Ovary (tissue), 9 donors: ENCODE measurements around the gene SAP30BP. TPM values are rescaled to one million over a fixed set of nuclear protein-coding genes. Genes with fewer than 3 reads are reported as not detected.

Experiments
- DNase-seq, 5 donors: peaks; one replicate each; pipeline ENCODE4 v3.0.0-alpha.2; 2019 to 2020
- H3K27ac ChIP-seq, 2 donors: fragments of 200-600 bp; one replicate each; pipeline versions ENCODE4 v1.5.1 to v1.8.0; 2019 to 2022
- H3K27me3 ChIP-seq: fragments of 200-600 bp; one replicate; pipeline ENCODE4 v1.8.0; 2022
- H3K36me3 ChIP-seq: fragments of 200-600 bp; sonication (generic); one replicate; pipeline ENCODE4 v1.5.1; 2019
- H3K4me1 ChIP-seq: one replicate; pipeline ENCODE4 v1.8.1; 2013; ENCODE audit warnings: mild to moderate bottlenecking, moderate library complexity; ENCODE audit not compliant: insufficient read depth
- H3K4me3 ChIP-seq: fragments of 200-600 bp; sonication (generic); one replicate; pipeline ENCODE4 v1.5.1; 2017
- H3K9me3 ChIP-seq, 2 donors: fragments of 200-600 bp in 1 of 2; sonication (generic) in 1 of 2; one replicate each; pipeline versions ENCODE4 v1.5.1 to v1.8.1; 2013 to 2019; ENCODE audit warnings: mild to moderate bottlenecking in 1 of 2, moderate library complexity in 1 of 2
- EP300 ChIP-seq: sonication (generic); formaldehyde crosslinking; IDR thresholded peaks from one replicate; pipeline ENCODE4 v1.6.1; 2017; ENCODE audit warnings: antibody characterized with exemption
- POLR2A ChIP-seq: fragments of 450-650 bp; IDR thresholded peaks from one replicate; pipeline ENCODE4 v1.6.1; 2017; ENCODE audit warnings: antibody characterized with exemption, mild to moderate bottlenecking, moderate library complexity
- WGBS, 3 donors: extraction: QIAGEN DNeasy Blood & Tissue Kit in 1 of 3; methylation state at CpG; one replicate each; pipeline versions ENCODE4 v1.1.5 to v1.1.7; 2013 to 2017; 5-methylcytosine and 5-hydroxymethylcytosine counted together
- intact Hi-C, 4 donors: fragments of 100-400 bp; cut with DNase I; formaldehyde crosslinking; loops; one replicate each; pipeline versions ENCODE4 v1.11.0 to v1.15.1; 2022 to 2023
- polyA plus RNA-seq, 2 donors: library from polyadenylated mRNA; stranded (reverse); fragments of 200-250 nt in 1 of 2; fragments of 350-450 nt in 1 of 2; fragmentation: Illumina TruSeq in 1 of 2; extraction: RNeasy Lipid Tissue Mini Kit (QIAGEN cat#74804) in 1 of 2; gene quantifications; one replicate each; pipeline ENCODE4 v1.2.3, GENCODE V29; 2013 to 2014
- total RNA-seq, 7 donors: library from RNA; depleted of rRNA in 2 of 7; stranded (reverse); fragments of >200 nt in 2 of 7; fragmentation: NEBNext Ultra II Directional in 3 of 7; extraction: Animal tissue kit (Norgen Biotek cat#: 25700) in 3 of 7; gene quantifications; one replicate each; pipeline versions ENCODE4 v1.1.0 to v1.2.4, GENCODE V29; 2016 to 2023
- TF ChIP-seq, protein P1 (sequence below), 3 donors: fragments of 450-650 bp in 2 of 3; fragments of 200-600 bp in 1 of 3; IDR thresholded peaks; one replicate each; pipeline versions ENCODE4 v1.5.1 to v1.8.0; 2016 to 2022; ENCODE audit warnings: antibody characterized with exemption in 3 of 3, mild to moderate bottlenecking in 1 of 3
- donor health status: DM: no; HTN: no; CAD: no; lungs with moderate emphysema.
- donor health status: DM: no; HTN: no; CAD: no.
- donor health status: Bipolar disorder and iron deficiency.
- donor health status: DM: yes; HTN: yes; CAD: no.
- donor health status: DM: no; HTN: no; CAD: no.
- donor health status: DM: yes; HTN: yes; CAD: no.

SAP30BP gene
- total and polyA plus RNA-seq, 9 donors: 54.8 to 89.1 (median 81.7) TPM

DNA sequence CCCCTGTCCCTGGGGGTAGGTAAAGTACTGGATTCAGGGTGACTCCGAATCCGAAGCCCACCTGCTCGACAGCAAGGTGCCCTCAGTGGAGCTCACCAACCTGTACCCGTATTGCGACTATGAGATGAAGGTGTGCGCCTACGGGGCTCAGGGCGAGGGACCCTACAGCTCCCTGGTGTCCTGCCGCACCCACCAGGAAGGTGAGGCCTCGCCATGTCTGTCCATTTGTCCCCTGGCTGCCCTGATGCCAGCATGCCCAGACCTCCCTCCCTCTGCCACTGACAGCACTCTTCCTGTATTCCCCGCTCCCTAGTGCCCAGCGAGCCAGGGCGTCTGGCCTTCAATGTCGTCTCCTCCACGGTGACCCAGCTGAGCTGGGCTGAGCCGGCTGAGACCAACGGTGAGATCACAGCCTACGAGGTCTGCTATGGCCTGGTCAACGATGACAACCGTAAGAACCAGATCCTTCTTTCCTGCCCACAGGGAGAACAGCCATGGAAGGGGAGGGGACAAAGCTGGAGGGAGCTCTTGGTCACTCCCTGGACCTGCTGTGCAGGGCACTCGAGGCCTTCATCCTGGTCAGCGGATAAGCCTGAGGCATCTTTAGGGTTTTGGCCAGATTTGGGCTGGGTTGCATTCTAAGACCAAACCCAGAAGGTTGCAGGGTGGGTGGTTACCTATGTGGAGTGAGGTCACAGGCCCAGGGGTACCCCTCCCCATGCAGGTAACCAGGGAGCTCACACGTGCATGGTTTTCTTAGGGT, 83.7 kb downstream of the SAP30BP start:
- no peaks in the 10 kb centered on the region for H3K36me3 ChIP-seq
- intact Hi-C loops: no loop called here
- no peaks in the 10 kb centered on the region for H3K27me3 ChIP-seq
- no peak overlapping the region for H3K27ac ChIP-seq
- peaks cover 4% of the 10 kb centered on the region for H3K4me1 ChIP-seq
- WGBS, 3 donors: 84 to 85% (median 85%) methylated on average over 23 of the region's 23 CpGs
- TF ChIP-seq EP300: no peak
- TF ChIP-seq, protein P1, sequence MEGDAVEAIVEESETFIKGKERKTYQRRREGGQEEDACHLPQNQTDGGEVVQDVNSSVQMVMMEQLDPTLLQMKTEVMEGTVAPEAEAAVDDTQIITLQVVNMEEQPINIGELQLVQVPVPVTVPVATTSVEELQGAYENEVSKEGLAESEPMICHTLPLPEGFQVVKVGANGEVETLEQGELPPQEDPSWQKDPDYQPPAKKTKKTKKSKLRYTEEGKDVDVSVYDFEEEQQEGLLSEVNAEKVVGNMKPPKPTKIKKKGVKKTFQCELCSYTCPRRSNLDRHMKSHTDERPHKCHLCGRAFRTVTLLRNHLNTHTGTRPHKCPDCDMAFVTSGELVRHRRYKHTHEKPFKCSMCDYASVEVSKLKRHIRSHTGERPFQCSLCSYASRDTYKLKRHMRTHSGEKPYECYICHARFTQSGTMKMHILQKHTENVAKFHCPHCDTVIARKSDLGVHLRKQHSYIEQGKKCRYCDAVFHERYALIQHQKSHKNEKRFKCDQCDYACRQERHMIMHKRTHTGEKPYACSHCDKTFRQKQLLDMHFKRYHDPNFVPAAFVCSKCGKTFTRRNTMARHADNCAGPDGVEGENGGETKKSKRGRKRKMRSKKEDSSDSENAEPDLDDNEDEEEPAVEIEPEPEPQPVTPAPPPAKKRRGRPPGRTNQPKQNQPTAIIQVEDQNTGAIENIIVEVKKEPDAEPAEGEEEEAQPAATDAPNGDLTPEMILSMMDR (IDR thresholded peaks at IDR 0.05): no peak
- TF ChIP-seq POLR2A: no peak
- no peak for DNase-seq
- H3K4me3 ChIP-seq: no peak overlapping the region
- H3K9me3 ChIP-seq: no peaks in the 10 kb centered on the region

DNA sequence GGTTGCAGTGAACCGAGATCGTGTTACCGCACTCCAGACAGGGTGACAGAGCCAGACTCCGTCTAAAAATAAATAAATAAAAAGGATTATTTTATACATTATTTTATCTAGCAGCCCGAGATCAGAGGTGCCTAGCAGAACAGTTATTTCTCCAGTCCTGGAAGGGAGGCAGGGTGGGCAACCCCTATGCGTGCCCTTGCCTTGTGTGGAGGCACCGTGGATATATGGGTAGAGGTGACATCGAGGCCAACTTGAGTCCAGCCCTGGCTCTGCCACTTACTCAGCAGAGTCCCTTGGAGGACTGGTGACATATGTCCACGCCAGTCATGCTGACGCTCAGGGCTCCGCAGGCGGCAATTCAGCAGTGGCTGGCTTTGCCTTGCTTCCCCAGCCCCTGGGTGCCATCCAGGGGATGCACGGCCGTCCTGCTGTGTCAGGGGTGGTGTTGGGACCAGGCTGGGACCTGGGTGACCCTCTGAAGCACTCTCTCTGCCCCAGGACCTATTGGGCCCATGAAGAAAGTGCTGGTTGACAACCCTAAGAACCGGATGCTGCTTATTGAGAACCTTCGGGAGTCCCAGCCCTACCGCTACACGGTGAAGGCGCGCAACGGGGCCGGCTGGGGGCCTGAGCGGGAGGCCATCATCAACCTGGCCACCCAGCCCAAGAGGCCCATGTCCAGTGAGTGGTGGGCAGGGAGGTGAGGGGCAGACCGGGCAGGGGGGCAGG, 84.7 kb downstream of the SAP30BP start:
- no peaks in the 10 kb centered on the region for H3K9me3 ChIP-seq
- H3K36me3 ChIP-seq: no peaks in the 10 kb centered on the region
- no peak for DNase-seq
- peaks cover 4% of the 10 kb centered on the region for H3K4me1 ChIP-seq
- TF ChIP-seq POLR2A: no peak
- TF ChIP-seq EP300: no peak
- TF ChIP-seq, protein P1 (IDR thresholded peaks at IDR 0.05): no peak
- no peak overlapping the region for H3K4me3 ChIP-seq
- intact Hi-C loops: no loop called here
- WGBS, 3 donors: 76 to 81% (median 77%) methylated on average over 24 of the region's 24 CpGs
- no peak overlapping the region for H3K27ac ChIP-seq
- H3K27me3 ChIP-seq: no peaks in the 10 kb centered on the region

DNA sequence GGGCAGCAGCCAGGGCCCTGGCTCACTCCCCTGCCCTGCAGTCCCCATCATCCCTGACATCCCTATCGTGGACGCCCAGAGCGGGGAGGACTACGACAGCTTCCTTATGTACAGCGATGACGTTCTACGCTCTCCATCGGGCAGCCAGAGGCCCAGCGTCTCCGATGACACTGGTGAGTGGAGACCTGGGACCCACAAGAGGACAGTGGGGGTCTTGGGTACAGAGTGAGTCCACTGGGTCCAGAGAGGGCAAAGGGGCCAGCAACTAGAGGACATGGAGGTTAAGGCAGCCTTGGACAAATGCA, 85.2 kb downstream of the SAP30BP start:
- Histone ChIP-seq H3K4me1 (peaks cover 4% of the 10 kb centered on the region), H3K27ac (no peak overlapping the region), H3K36me3 (no peaks in the 10 kb centered on the region), H3K4me3 (no peak overlapping the region), H3K27me3 (no peaks in the 10 kb centered on the region), H3K9me3 (no peaks in the 10 kb centered on the region)
- TF ChIP-seq EP300 (no peak), POLR2A (no peak)
- TF ChIP-seq, protein P1 (IDR thresholded peaks at IDR 0.05): no peak
- no peak for DNase-seq
- 84 to 94% (median 88%) methylated on average over 10 of the region's 10 CpGs for whole genome bisulfite sequencing, 3 donors
- intact Hi-C loops: no loop called here

DNA sequence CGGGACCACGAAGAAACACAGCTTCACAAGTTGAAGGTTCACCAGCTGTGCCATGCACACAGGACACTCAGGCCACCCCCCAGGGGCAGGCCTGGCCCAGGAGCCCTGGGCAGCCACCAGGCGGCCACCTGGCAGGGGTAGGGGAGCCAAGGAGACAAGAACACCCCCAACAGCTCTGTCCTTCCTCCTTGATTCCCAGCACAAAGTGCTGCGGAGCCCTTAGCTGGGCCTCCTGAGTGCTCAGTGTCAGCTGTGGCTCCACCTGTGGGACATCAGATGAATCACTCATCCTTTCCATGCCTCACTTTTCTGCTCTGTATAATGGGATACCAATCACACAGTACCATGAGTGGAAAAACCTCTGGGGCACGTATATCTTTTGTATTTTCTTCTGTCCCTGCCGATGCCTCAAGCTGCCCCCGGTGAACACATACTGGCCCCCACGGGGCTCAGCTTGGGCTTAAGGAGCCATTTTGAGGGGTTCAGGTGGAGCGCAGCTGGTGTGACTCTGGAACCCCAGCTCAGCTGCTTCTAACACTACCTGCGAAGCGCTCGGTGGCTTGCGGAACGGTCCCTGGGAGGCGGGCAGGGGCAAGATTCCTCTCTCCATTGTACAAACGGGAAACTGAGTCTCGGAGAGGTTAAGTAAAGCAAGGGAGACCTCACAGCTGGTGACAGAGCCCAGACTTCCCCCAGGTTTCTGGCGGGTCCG, 85.8 kb downstream of the SAP30BP start:
- Histone ChIP-seq H3K36me3 (no peaks in the 10 kb centered on the region), H3K4me1 (peaks cover 4% of the 10 kb centered on the region), H3K9me3 (no peaks in the 10 kb centered on the region), H3K27ac (peak overlapping the region in 1 of 2 donors; percentile 54), H3K4me3 (peak overlapping the region; percentile 46), H3K27me3 (no peaks in the 10 kb centered on the region)
- 48 to 57% (median 55%) methylated on average over 13 to 19 of the region's 19 CpGs for WGBS, 3 donors
- intact Hi-C loops: no loop called here
- TF ChIP-seq, protein P1 (IDR thresholded peaks at IDR 0.05): no peak
- TF ChIP-seq POLR2A: no peak
- no peak for TF ChIP-seq EP300
- DNase-seq: no peak
